ENCODE measurements around the gene KCNIP1. TPM values are rescaled to one million over a fixed set of nuclear protein-coding genes. Genes with fewer than 3 reads are reported as not detected.

Gene KCNIP1
- polyA plus RNA-seq, 1 donor from 2014 or later = 13.8 TPM

DNA sequence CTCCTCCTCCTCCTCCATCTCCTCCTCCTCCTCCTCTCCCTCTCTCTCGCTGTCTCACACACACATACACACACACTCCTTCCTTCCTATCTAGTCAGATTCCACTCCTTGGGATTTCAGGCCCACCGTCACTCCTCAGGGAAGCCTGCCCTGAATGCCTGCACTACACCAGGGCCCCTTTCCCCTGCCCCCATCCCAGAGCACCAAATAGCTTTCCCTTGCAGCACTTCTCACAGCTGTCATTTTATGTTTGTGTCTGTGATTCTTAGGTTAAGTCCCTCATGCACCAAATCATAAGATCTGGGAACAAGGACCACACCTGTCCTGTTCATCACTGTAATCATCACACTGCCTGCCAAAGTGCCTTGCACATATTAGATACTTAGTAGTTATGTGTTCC lies 193.2 kb downstream of the KCNIP1 start:
- Histone ChIP-seq H3K79me2 (replicated peaks; ENCODE audit: insufficient read depth, low read length) (no peaks in the 10 kb centered on the region), H3K4me3 (ENCODE audit: low read length) (no peak overlapping the region), H3K9ac (ENCODE audit: low read length) (no peak overlapping the region), H3K4me2 (ENCODE audit: low read length) (no peak overlapping the region), H2AFZ (ENCODE audit: low read depth, low read length) (no peak overlapping the region), H3K27ac (ENCODE audit: low read length) (no peak overlapping the region), H4K20me1 (ENCODE audit: insufficient read depth) (no peaks in the 10 kb centered on the region), H3K9me3 (ENCODE audit: low read length) (no peaks in the 10 kb centered on the region), H3F3A (ENCODE audit: insufficient read depth, low read length, poor library complexity, severe bottlenecking) (no peaks in the 10 kb centered on the region), H3K9me2 (ENCODE audit: insufficient read depth, low read length) (no peaks in the 10 kb centered on the region), H3K36me3 (ENCODE audit: insufficient read depth, low read length) (no peaks in the 10 kb centered on the region), H3K27me3 (ENCODE audit: insufficient read depth, low read depth, low read length) (no peaks in the 10 kb centered on the region)
- no peak for TF ChIP-seq TAF1 (IDR thresholded peaks at IDR 0.05; ENCODE audit: low read depth)
- no peak for TF ChIP-seq EZH2 (IDR thresholded peaks at IDR 0.05; ENCODE audit: borderline replicate concordance, insufficient read depth, low read length, poor library complexity, severe bottlenecking)
- TF ChIP-seq POLR2AphosphoS5 (IDR thresholded peaks at IDR 0.05) = no peak
- no peak for TF ChIP-seq EP300 (conservative IDR thresholded peaks at IDR 0.05; ENCODE audit: poor library complexity, severe bottlenecking)
- TF ChIP-seq, protein P1, sequence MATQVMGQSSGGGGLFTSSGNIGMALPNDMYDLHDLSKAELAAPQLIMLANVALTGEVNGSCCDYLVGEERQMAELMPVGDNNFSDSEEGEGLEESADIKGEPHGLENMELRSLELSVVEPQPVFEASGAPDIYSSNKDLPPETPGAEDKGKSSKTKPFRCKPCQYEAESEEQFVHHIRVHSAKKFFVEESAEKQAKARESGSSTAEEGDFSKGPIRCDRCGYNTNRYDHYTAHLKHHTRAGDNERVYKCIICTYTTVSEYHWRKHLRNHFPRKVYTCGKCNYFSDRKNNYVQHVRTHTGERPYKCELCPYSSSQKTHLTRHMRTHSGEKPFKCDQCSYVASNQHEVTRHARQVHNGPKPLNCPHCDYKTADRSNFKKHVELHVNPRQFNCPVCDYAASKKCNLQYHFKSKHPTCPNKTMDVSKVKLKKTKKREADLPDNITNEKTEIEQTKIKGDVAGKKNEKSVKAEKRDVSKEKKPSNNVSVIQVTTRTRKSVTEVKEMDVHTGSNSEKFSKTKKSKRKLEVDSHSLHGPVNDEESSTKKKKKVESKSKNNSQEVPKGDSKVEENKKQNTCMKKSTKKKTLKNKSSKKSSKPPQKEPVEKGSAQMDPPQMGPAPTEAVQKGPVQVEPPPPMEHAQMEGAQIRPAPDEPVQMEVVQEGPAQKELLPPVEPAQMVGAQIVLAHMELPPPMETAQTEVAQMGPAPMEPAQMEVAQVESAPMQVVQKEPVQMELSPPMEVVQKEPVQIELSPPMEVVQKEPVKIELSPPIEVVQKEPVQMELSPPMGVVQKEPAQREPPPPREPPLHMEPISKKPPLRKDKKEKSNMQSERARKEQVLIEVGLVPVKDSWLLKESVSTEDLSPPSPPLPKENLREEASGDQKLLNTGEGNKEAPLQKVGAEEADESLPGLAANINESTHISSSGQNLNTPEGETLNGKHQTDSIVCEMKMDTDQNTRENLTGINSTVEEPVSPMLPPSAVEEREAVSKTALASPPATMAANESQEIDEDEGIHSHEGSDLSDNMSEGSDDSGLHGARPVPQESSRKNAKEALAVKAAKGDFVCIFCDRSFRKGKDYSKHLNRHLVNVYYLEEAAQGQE (IDR thresholded peaks at IDR 0.05; ENCODE audit: borderline replicate concordance) = no peak
- TF ChIP-seq MXI1 (conservative IDR thresholded peaks at IDR 0.05; ENCODE audit: poor library complexity, severe bottlenecking) = no peak
- TF ChIP-seq, protein P2, sequence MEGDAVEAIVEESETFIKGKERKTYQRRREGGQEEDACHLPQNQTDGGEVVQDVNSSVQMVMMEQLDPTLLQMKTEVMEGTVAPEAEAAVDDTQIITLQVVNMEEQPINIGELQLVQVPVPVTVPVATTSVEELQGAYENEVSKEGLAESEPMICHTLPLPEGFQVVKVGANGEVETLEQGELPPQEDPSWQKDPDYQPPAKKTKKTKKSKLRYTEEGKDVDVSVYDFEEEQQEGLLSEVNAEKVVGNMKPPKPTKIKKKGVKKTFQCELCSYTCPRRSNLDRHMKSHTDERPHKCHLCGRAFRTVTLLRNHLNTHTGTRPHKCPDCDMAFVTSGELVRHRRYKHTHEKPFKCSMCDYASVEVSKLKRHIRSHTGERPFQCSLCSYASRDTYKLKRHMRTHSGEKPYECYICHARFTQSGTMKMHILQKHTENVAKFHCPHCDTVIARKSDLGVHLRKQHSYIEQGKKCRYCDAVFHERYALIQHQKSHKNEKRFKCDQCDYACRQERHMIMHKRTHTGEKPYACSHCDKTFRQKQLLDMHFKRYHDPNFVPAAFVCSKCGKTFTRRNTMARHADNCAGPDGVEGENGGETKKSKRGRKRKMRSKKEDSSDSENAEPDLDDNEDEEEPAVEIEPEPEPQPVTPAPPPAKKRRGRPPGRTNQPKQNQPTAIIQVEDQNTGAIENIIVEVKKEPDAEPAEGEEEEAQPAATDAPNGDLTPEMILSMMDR (IDR thresholded peaks at IDR 0.05; ENCODE audit: poor library complexity, severe bottlenecking) = no peak
- TF ChIP-seq SMC3 (conservative IDR thresholded peaks at IDR 0.05; ENCODE audit: poor library complexity) = no peak
- TF ChIP-seq RAD21 (conservative IDR thresholded peaks at IDR 0.05) = no peak

DNA sequence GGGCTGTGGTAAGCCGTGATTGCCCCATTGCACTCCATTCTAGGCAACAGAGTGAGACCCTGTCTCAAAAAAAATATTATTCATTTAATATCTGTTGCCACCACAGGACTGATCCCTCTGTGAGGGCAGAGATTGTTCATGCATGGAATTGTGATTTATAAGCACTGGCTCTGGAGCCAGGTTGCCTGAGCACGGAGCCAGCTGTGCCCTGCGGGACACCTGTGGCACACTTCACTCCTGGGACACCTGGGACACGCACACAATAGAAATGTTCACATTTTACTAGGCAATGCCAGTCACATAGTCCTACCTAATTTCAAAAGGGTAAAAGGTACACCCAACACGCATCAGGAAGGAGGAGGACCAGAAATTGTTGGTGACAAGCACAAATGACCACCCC lies 196.7 kb downstream of the KCNIP1 start:
- Histone ChIP-seq H3K4me2 (ENCODE audit: low read length) (no peak overlapping the region), H3K36me3 (ENCODE audit: insufficient read depth, low read length) (no peaks in the 10 kb centered on the region), H3K9me3 (ENCODE audit: low read length) (no peaks in the 10 kb centered on the region), H3K9me2 (ENCODE audit: insufficient read depth, low read length) (no peaks in the 10 kb centered on the region), H3K4me3 (ENCODE audit: low read length) (no peak overlapping the region), H3F3A (ENCODE audit: insufficient read depth, low read length, poor library complexity, severe bottlenecking) (no peaks in the 10 kb centered on the region), H3K79me2 (replicated peaks; ENCODE audit: insufficient read depth, low read length) (no peaks in the 10 kb centered on the region), H2AFZ (ENCODE audit: low read depth, low read length) (no peak overlapping the region), H3K27me3 (ENCODE audit: insufficient read depth, low read depth, low read length) (no peaks in the 10 kb centered on the region), H4K20me1 (ENCODE audit: insufficient read depth) (no peaks in the 10 kb centered on the region), H3K9ac (ENCODE audit: low read length) (no peak overlapping the region), H3K27ac (ENCODE audit: low read length) (no peak overlapping the region)
- TF ChIP-seq EZH2 (IDR thresholded peaks at IDR 0.05; ENCODE audit: borderline replicate concordance, insufficient read depth, low read length, poor library complexity, severe bottlenecking) = no peak
- no peak for TF ChIP-seq RAD21 (conservative IDR thresholded peaks at IDR 0.05)
- no peak for TF ChIP-seq POLR2AphosphoS5 (IDR thresholded peaks at IDR 0.05)
- TF ChIP-seq SMC3 (conservative IDR thresholded peaks at IDR 0.05; ENCODE audit: poor library complexity) = no peak
- TF ChIP-seq TAF1 (IDR thresholded peaks at IDR 0.05; ENCODE audit: low read depth) = no peak
- no peak for TF ChIP-seq MXI1 (conservative IDR thresholded peaks at IDR 0.05; ENCODE audit: poor library complexity, severe bottlenecking)
- TF ChIP-seq, protein P2 (IDR thresholded peaks at IDR 0.05; ENCODE audit: poor library complexity, severe bottlenecking) = no peak
- TF ChIP-seq, protein P1 (IDR thresholded peaks at IDR 0.05; ENCODE audit: borderline replicate concordance) = no peak
- TF ChIP-seq EP300 (conservative IDR thresholded peaks at IDR 0.05; ENCODE audit: poor library complexity, severe bottlenecking) = no peak
